GM12873 (cell line): ENCODE results near the gene XYLT1.

ENCODE experiments used
- CTCF ChIP-seq: IDR thresholded peaks from 2 replicates; pipeline ENCODE4 v1.5.1; 2012; ENCODE audit warnings: low read depth, mild to moderate bottlenecking, moderate library complexity, low read length, control low read depth; ENCODE audit not compliant: insufficient read depth; ENCODE audit errors: missing control alignments

The XYLT1 gene

GRCh38 chr16:17272716-17273115 lies 198.0 kb downstream of the XYLT1 start:
- no peak for TF ChIP-seq CTCF

DNA sequence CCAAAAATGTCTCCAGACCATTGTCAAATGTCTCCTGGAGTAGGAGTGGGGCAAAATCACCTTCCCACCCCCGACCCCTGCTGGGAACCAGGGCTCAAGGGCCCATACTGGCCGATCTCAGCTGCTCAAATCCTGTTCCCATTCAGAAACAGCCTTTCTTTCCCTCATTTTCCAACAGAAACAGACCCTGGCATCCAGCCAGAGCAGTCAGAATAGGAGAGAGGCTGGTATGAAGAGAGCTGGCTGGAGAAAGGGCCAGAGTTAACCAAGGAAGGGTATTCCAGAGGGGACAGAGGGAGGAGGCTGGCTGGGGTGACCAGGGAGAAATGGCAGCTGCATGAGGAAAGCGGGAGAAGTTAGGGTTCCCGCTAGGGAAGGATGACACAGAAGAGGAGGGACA lies 199.1 kb downstream of the XYLT1 start:
- TF ChIP-seq CTCF, result no peak

- TF ChIP-seq CTCF, result no peak
Observed at GRCh38 chr16:17270683-17271109, 200.1 kb downstream of the XYLT1 start.

DNA sequence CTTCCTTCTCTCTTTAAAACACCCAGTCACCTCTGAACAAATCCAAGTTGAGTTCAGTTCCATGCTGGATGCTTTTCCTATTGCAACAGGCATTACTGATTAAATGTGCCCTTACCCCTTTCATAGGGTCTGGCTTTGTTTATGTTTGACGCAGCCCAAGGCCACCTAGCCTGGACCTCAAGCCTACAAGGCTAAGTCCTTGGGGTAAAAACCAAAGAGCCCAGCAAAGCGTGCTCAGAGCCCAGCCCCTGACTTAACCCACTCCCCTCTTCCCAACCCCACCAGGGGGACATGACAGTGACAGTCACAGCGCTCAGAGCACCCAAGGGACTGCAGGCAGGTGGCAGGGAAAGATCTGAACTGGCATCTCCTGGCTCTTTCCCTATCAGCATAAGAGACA lies 200.6 kb downstream of the XYLT1 start:
- TF ChIP-seq CTCF, result no peak

GRCh38 chr16:17269439-17269838 lies 201.3 kb downstream of the XYLT1 start:
- TF ChIP-seq CTCF, result no peak

- TF ChIP-seq CTCF, result no peak
Observed at GRCh38 chr16:17266608-17267313, 204.0 kb downstream of the XYLT1 start.

DNA sequence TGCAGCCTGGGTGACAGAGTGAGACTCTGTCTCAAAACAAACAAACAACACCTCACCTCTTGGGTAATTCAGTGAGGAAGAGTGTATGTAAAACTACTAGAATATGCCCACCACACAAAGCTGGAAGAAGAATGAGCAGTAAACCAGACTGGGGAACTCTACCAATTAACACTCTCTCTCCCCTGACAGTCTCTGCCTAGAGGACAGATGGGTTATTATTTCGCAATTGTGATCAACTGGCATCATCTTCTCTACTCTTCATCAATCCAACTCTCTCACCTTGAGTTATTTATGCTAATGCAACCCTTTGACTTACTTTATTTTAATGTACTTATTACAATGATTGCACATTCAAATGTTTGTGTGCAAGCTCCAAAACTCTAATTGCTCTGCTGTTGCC lies 205.6 kb downstream of the XYLT1 start:
- no peak for TF ChIP-seq CTCF
